Fibroblast of mammary gland (primary cell): ENCODE measurements around the gene ZNHIT2.

Experiments
- DNase-seq: peaks from one replicate; pipeline ENCODE4 v3.0.0-alpha.2; 2010; ENCODE audit warnings: low read depth
- H3K4me3 ChIP-seq: 2 replicates; pipeline ENCODE4 v1.5.1; 2011; ENCODE audit warnings: low read depth, mild to moderate bottlenecking, low read length, moderate library complexity; ENCODE audit not compliant: control insufficient read depth
- CTCF ChIP-seq: conservative IDR thresholded peaks from 2 replicates; pipeline ENCODE4 v1.5.1; 2011; ENCODE audit warnings: low read depth, low read length, inconsistent platforms; ENCODE audit not compliant: control insufficient read depth, insufficient read depth

Gene ZNHIT2

GRCh38 chr11:65118097-65118837 is 766 bp upstream of the ZNHIT2 start:
- no peak for TF ChIP-seq CTCF
- H3K4me3 ChIP-seq, result no peak overlapping the region
- no peak for DNase-seq

- no peak for TF ChIP-seq CTCF
- peak overlapping the region; percentile 84 for H3K4me3 ChIP-seq
- peak; percentile 70 for DNase-seq
These were observed 913 bp downstream of the ZNHIT2 start for GRCh38 chr11:65116370-65117205.

- no peak for TF ChIP-seq CTCF
- DNase-seq, result no peak
- H3K4me3 ChIP-seq, result no peak overlapping the region
These were observed 2.0 kb downstream of the ZNHIT2 start for GRCh38 chr11:65115361-65116082.

- TF ChIP-seq CTCF, result no peak
- no peak overlapping the region for H3K4me3 ChIP-seq
- no peak for DNase-seq
These were observed 2.8 kb downstream of the ZNHIT2 start for GRCh38 chr11:65114538-65115171.

GRCh38 chr11:65113839-65114238 is 3.7 kb downstream of the ZNHIT2 start:
- H3K4me3 ChIP-seq, result no peak overlapping the region
- no peak for TF ChIP-seq CTCF
- no peak for DNase-seq

- no peak overlapping the region for H3K4me3 ChIP-seq
- TF ChIP-seq CTCF, result no peak
- DNase-seq, result no peak
These were observed 4.1 kb downstream of the ZNHIT2 start for GRCh38 chr11:65113361-65113756.
